Liver (tissue), 9 donors: ENCODE measurements around the gene GSG1. TPM values are rescaled to one million over a fixed set of nuclear protein-coding genes. Genes with fewer than 3 reads are reported as not detected.
A peak's percentile ranks its signal among the peaks of the same experiment; 100 is the strongest.

ENCODE experiments used
- DNase-seq: peaks from one replicate; pipeline ENCODE4 v3.0.0-alpha.2; 2017; ENCODE audit warnings: low spot score
- H3K27ac ChIP-seq, 2 donors: one replicate each; pipeline ENCODE4 v1.7.0; 2013; ENCODE audit warnings: inconsistent platforms in 2 of 2, low read length in 2 of 2, control low read depth in 1 of 2, low read depth in 1 of 2, mild to moderate bottlenecking in 1 of 2
- H3K27me3 ChIP-seq, 4 donors: one replicate each; pipeline versions ENCODE4 v1.6.1 to v1.7.0; 2013; ENCODE audit warnings: low read length in 3 of 4, inconsistent platforms in 1 of 4, mild to moderate bottlenecking in 1 of 4, moderate library complexity in 1 of 4; ENCODE audit not compliant: control insufficient read depth in 4 of 4, insufficient read depth in 4 of 4
- H3K36me3 ChIP-seq, 4 donors: one replicate each; pipeline versions ENCODE4 v1.6.1 to v1.7.0; 2013; ENCODE audit warnings: low read length in 3 of 4, mild to moderate bottlenecking in 3 of 4, low read depth in 1 of 4, moderate library complexity in 1 of 4; ENCODE audit not compliant: control insufficient read depth in 4 of 4, insufficient read depth in 3 of 4
- H3K4me1 ChIP-seq, 4 donors: one replicate each; pipeline versions ENCODE4 v1.6.1 to v1.7.0; 2013; ENCODE audit warnings: low read length in 3 of 4, mild to moderate bottlenecking in 3 of 4, moderate library complexity in 1 of 4; ENCODE audit not compliant: control insufficient read depth in 4 of 4, insufficient read depth in 4 of 4
- H3K4me3 ChIP-seq, 3 donors: one replicate each; pipeline versions ENCODE4 v1.6.1 to v1.7.0; 2013; ENCODE audit warnings: low read length in 3 of 3, control low read depth in 1 of 3, low read depth in 1 of 3, mild to moderate bottlenecking in 1 of 3
- H3K9ac ChIP-seq, 2 donors: one replicate each; pipeline ENCODE4 v1.7.0; 2013; ENCODE audit warnings: low read length in 2 of 2, mild to moderate bottlenecking in 2 of 2, moderate library complexity in 2 of 2, control low read depth in 1 of 2, low read depth in 1 of 2
- H3K9me3 ChIP-seq, 4 donors: one replicate each; pipeline versions ENCODE4 v1.6.1 to v1.7.0; 2013; ENCODE audit warnings: low read length in 3 of 4; ENCODE audit not compliant: control insufficient read depth in 4 of 4
- EGR1 ChIP-seq, 2 donors: IDR thresholded peaks; 2 replicates each; pipeline ENCODE4 v1.6.1; 2016 to 2018; ENCODE audit warnings: antibody characterized with exemption in 2 of 2, low read depth in 2 of 2
- FOXA1 ChIP-seq: IDR thresholded peaks from 2 replicates; pipeline ENCODE4 v1.6.1; 2016; ENCODE audit warnings: antibody characterized with exemption
- FOXA2 ChIP-seq: IDR thresholded peaks from 2 replicates; pipeline ENCODE4 v1.6.1; 2016; ENCODE audit warnings: antibody characterized with exemption
- GABPA ChIP-seq, 2 donors: IDR thresholded peaks in 1 of 2; conservative IDR thresholded peaks in 1 of 2; 2 replicates each; pipeline ENCODE4 v1.6.1; 2016; ENCODE audit warnings: antibody characterized with exemption in 2 of 2, mild to moderate bottlenecking in 1 of 2, moderate library complexity in 1 of 2
- HNF4A ChIP-seq, 2 donors: conservative IDR thresholded peaks; 2 replicates each; pipeline ENCODE4 v1.6.1; 2016; ENCODE audit warnings: antibody characterized with exemption in 2 of 2, mild to moderate bottlenecking in 2 of 2
- HNF4G ChIP-seq: IDR thresholded peaks from 2 replicates; pipeline ENCODE4 v1.6.1; 2016; ENCODE audit warnings: antibody characterized with exemption
- JUND ChIP-seq, 2 donors: IDR thresholded peaks; 2 replicates each; pipeline ENCODE4 v1.6.1; 2016; ENCODE audit warnings: antibody characterized with exemption in 2 of 2
- NR2F2 ChIP-seq: IDR thresholded peaks from 2 replicates; pipeline ENCODE4 v1.6.1; 2016; ENCODE audit warnings: antibody characterized with exemption
- RAD21 ChIP-seq, 2 donors: IDR thresholded peaks; 2 replicates each; pipeline ENCODE4 v1.6.1; 2016; ENCODE audit warnings: antibody characterized with exemption in 2 of 2, mild to moderate bottlenecking in 2 of 2
- RXRA ChIP-seq, 2 donors: IDR thresholded peaks; 2 replicates each; pipeline ENCODE4 v1.6.1; 2017 to 2018; ENCODE audit warnings: antibody characterized with exemption in 2 of 2, mild to moderate bottlenecking in 1 of 2
- SP1 ChIP-seq: IDR thresholded peaks from 2 replicates; pipeline ENCODE4 v1.6.1; 2018; ENCODE audit warnings: antibody characterized with exemption, mild to moderate bottlenecking
- TAF1 ChIP-seq: conservative IDR thresholded peaks from 2 replicates; pipeline ENCODE4 v1.6.1; 2016; ENCODE audit warnings: antibody characterized with exemption, mild to moderate bottlenecking
- YY1 ChIP-seq: IDR thresholded peaks from 2 replicates; pipeline ENCODE4 v1.6.1; 2016; ENCODE audit warnings: antibody characterized with exemption, mild to moderate bottlenecking
- WGBS: extraction: QIAGEN DNeasy Blood & Tissue Kit; methylation state at CpG from one replicate; pipeline ENCODE4 v1.1.7; 2013; 5-methylcytosine and 5-hydroxymethylcytosine counted together
- polyA plus RNA-seq, 2 donors: library from polyadenylated mRNA; stranded (reverse) in 1 of 2; unstranded in 1 of 2; fragments of 200-250 nt in 1 of 2; fragments of >200 nt in 1 of 2; fragmentation: Nextera tagmentation in 1 of 2; extraction: Ambion mirVana in 1 of 2; gene quantifications; one replicate each; pipeline versions ENCODE4 v1.2.1 to v1.2.3, GENCODE V29; 2013 to 2015
- total RNA-seq, 2 donors: library from RNA; depleted of rRNA; stranded (reverse); fragments of >200 nt; gene quantifications; one replicate each; pipeline ENCODE4 v1.2.3, GENCODE V29; 2014
- TF ChIP-seq, protein P1 (sequence below): IDR thresholded peaks from 2 replicates; pipeline ENCODE4 v1.6.1; 2016; ENCODE audit warnings: antibody characterized with exemption
- TF ChIP-seq, protein P2 (sequence below): IDR thresholded peaks from 2 replicates; pipeline ENCODE4 v1.6.1; 2016; ENCODE audit warnings: antibody characterized with exemption
- TF ChIP-seq, protein P3 (sequence below): IDR thresholded peaks from 2 replicates; pipeline ENCODE4 v1.6.1; 2016; ENCODE audit warnings: antibody characterized with exemption
- TF ChIP-seq, protein P4 (sequence below): fragments of 150-350 bp; IDR thresholded peaks from 2 replicates; pipeline ENCODE4 v1.5.1; 2017; ENCODE audit warnings: improper control_type of control experiment, low read depth, low read length; ENCODE audit not compliant: missing input control
- TF ChIP-seq, protein P5 (sequence below): IDR thresholded peaks from 2 replicates; pipeline ENCODE4 v1.6.1; 2016; ENCODE audit warnings: antibody characterized with exemption, mild to moderate bottlenecking
- donor health status: healthy.
- donor health status: healthy.
- donor health status: healthy.
- donor health status: healthy.
- donor health status: healthy.

GSG1 gene
- total and polyA plus RNA-seq, 4 donors = not detected

DNA sequence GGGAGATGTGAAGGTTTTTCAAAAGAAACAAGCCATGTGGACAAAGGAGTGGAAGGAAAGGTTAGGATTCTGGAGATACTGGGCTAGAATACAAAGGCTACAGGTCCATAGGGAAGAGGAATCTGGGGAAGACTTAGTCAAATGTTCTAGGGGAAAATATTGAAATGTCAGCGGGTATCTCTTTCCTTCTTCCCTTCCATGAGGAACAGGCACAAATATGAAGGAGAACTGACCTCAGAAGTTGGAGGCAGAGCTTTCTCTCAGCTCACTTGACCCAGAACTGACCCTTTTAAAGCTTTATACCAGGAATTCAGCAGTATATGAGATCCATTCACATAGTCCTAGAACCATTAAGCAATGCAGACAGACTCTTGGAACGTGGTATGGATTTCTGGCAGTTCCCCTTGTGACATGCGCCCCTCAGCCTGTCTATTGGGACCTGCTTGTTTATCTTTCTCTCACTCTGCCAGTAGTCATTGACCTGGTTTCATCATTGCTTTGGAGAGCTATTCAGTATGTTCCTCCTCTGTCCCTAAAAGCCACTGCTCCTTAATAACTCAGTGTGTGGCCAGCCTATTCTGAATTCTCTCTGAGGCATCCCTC lies 43.0 kb upstream of the GSG1 start:
- Histone ChIP-seq H3K9ac (no peak overlapping the region), H3K36me3 (no peaks in the 10 kb centered on the region), H3K9me3 (no peaks in the 10 kb centered on the region), H3K4me1 (peaks cover 0 to 7% (median 3%) of the 10 kb centered on the region in 4 donors), H3K27ac (no peak overlapping the region), H3K4me3 (no peak overlapping the region), H3K27me3 (no peaks in the 10 kb centered on the region)
- no peak for DNase-seq
- WGBS = 44% methylated on average over 3 of the region's 3 CpGs
- TF ChIP-seq HNF4A (conservative IDR thresholded peaks at IDR 0.05) = peak; percentile 72 to 80
- peak; percentile 66 for TF ChIP-seq SP1
- peak; percentile 97 for TF ChIP-seq FOXA2
- TF ChIP-seq FOXA1 = peak; percentile 95
- peak; percentile 68 for TF ChIP-seq YY1
- TF ChIP-seq TAF1 = no peak
- TF ChIP-seq RAD21 (IDR thresholded peaks at IDR 0.05) = peak; percentile 29 to 47
- TF ChIP-seq, protein P1, sequence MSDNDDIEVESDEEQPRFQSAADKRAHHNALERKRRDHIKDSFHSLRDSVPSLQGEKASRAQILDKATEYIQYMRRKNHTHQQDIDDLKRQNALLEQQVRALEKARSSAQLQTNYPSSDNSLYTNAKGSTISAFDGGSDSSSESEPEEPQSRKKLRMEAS = peak; percentile 77
- TF ChIP-seq, protein P2, sequence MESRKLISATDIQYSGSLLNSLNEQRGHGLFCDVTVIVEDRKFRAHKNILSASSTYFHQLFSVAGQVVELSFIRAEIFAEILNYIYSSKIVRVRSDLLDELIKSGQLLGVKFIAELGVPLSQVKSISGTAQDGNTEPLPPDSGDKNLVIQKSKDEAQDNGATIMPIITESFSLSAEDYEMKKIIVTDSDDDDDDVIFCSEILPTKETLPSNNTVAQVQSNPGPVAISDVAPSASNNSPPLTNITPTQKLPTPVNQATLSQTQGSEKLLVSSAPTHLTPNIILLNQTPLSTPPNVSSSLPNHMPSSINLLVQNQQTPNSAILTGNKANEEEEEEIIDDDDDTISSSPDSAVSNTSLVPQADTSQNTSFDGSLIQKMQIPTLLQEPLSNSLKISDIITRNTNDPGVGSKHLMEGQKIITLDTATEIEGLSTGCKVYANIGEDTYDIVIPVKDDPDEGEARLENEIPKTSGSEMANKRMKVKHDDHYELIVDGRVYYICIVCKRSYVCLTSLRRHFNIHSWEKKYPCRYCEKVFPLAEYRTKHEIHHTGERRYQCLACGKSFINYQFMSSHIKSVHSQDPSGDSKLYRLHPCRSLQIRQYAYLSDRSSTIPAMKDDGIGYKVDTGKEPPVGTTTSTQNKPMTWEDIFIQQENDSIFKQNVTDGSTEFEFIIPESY = peak; percentile 68
- TF ChIP-seq, protein P3, sequence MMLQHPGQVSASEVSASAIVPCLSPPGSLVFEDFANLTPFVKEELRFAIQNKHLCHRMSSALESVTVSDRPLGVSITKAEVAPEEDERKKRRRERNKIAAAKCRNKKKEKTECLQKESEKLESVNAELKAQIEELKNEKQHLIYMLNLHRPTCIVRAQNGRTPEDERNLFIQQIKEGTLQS = peak; percentile 78
- TF ChIP-seq, protein P4, sequence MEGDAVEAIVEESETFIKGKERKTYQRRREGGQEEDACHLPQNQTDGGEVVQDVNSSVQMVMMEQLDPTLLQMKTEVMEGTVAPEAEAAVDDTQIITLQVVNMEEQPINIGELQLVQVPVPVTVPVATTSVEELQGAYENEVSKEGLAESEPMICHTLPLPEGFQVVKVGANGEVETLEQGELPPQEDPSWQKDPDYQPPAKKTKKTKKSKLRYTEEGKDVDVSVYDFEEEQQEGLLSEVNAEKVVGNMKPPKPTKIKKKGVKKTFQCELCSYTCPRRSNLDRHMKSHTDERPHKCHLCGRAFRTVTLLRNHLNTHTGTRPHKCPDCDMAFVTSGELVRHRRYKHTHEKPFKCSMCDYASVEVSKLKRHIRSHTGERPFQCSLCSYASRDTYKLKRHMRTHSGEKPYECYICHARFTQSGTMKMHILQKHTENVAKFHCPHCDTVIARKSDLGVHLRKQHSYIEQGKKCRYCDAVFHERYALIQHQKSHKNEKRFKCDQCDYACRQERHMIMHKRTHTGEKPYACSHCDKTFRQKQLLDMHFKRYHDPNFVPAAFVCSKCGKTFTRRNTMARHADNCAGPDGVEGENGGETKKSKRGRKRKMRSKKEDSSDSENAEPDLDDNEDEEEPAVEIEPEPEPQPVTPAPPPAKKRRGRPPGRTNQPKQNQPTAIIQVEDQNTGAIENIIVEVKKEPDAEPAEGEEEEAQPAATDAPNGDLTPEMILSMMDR = no peak
- TF ChIP-seq, protein P5, sequence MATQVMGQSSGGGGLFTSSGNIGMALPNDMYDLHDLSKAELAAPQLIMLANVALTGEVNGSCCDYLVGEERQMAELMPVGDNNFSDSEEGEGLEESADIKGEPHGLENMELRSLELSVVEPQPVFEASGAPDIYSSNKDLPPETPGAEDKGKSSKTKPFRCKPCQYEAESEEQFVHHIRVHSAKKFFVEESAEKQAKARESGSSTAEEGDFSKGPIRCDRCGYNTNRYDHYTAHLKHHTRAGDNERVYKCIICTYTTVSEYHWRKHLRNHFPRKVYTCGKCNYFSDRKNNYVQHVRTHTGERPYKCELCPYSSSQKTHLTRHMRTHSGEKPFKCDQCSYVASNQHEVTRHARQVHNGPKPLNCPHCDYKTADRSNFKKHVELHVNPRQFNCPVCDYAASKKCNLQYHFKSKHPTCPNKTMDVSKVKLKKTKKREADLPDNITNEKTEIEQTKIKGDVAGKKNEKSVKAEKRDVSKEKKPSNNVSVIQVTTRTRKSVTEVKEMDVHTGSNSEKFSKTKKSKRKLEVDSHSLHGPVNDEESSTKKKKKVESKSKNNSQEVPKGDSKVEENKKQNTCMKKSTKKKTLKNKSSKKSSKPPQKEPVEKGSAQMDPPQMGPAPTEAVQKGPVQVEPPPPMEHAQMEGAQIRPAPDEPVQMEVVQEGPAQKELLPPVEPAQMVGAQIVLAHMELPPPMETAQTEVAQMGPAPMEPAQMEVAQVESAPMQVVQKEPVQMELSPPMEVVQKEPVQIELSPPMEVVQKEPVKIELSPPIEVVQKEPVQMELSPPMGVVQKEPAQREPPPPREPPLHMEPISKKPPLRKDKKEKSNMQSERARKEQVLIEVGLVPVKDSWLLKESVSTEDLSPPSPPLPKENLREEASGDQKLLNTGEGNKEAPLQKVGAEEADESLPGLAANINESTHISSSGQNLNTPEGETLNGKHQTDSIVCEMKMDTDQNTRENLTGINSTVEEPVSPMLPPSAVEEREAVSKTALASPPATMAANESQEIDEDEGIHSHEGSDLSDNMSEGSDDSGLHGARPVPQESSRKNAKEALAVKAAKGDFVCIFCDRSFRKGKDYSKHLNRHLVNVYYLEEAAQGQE = peak; percentile 60
- TF ChIP-seq RXRA (IDR thresholded peaks at IDR 0.05) = peak; percentile 71 to 88
- peak in 1 of 2 donors; percentile 6 for TF ChIP-seq EGR1 (IDR thresholded peaks at IDR 0.05; ENCODE audit: low read depth in 2 of 2)
- TF ChIP-seq JUND (IDR thresholded peaks at IDR 0.05) = peak; percentile 39 to 62
- TF ChIP-seq GABPA (IDR thresholded peaks at IDR 0.05 in 1 of 2, conservative IDR thresholded peaks at IDR 0.05 in 1 of 2) = peak in 1 of 2 donors; percentile 32
- peak; percentile 55 for TF ChIP-seq NR2F2
- no peak for TF ChIP-seq HNF4G
